ENCODE results near the gene ANKRD60. TPM values are rescaled to one million over a fixed set of nuclear protein-coding genes. Genes with fewer than 3 reads are reported as not detected.

The ANKRD60 gene
- total RNA-seq, 1 donor, result not detected

DNA sequence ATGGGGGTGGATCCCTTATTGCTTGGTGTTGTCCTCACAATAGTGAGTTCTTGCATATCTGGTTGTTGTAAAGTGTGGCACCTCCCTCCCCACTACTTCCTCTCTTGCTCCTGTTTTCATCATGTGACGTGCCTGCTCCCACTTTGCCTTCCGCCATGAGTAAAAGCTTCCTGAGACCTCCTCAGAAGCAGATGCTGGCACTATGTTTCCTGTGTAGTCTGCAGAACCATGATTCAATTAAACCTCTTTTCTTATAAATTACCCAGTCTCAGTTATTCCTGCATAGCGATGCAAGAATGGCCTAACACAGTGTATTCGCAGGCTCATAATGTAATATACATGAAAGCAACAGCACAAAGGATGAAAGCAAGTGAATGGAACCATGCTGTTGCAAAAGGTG, 28.4 kb upstream of the ANKRD60 start:
- no peak for DNase-seq (ENCODE audit: low read depth)
- H3K4me3 ChIP-seq (ENCODE audit: low read depth, low read length), result no peak overlapping the region
- TF ChIP-seq, protein P1, sequence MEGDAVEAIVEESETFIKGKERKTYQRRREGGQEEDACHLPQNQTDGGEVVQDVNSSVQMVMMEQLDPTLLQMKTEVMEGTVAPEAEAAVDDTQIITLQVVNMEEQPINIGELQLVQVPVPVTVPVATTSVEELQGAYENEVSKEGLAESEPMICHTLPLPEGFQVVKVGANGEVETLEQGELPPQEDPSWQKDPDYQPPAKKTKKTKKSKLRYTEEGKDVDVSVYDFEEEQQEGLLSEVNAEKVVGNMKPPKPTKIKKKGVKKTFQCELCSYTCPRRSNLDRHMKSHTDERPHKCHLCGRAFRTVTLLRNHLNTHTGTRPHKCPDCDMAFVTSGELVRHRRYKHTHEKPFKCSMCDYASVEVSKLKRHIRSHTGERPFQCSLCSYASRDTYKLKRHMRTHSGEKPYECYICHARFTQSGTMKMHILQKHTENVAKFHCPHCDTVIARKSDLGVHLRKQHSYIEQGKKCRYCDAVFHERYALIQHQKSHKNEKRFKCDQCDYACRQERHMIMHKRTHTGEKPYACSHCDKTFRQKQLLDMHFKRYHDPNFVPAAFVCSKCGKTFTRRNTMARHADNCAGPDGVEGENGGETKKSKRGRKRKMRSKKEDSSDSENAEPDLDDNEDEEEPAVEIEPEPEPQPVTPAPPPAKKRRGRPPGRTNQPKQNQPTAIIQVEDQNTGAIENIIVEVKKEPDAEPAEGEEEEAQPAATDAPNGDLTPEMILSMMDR (IDR thresholded peaks at IDR 0.05; ENCODE audit: insufficient read depth, low read length), result no peak

DNA sequence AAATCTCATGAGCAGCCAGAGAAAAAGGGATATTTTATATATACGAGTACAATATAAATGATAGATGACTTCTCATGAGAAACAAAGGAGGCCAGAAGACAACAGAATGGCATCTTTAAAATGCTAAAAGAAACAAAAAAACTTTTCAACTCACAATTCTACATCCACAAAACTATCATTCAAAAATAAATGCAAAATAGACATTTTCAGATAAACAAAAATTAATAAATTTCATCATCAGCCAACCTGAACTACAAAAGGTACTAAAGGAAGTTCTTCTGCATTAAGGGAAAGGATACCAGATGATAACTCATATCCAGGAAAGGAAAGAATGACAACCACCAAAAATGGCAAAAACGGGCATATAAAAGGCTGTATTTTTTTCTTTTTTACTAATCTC, 27.9 kb upstream of the ANKRD60 start:
- no peak for DNase-seq (ENCODE audit: low read depth)
- H3K4me3 ChIP-seq (ENCODE audit: low read depth, low read length), result no peak overlapping the region
- TF ChIP-seq, protein P1 (IDR thresholded peaks at IDR 0.05; ENCODE audit: insufficient read depth, low read length), result no peak

DNA sequence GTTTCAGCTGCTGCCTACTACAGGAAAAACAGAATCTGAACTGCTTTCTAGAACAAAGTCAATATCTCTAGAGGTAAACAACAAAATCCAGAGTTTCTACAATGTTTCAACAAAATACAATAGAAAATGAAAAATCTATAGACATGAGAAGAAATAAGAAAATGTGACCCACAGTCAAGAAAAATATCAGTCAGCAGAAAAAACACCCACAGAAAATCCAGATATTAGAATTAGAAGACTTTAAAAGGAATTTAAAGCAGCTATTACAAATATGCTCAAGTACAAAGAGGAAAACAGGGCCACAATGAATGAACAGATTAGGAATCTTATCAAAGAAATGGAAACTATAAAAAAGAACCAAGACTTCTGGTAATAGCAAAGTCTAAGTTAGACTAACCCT, 26.4 kb upstream of the ANKRD60 start:
- TF ChIP-seq, protein P1 (IDR thresholded peaks at IDR 0.05; ENCODE audit: insufficient read depth, low read length), result no peak
- no peak overlapping the region for H3K4me3 ChIP-seq (ENCODE audit: low read depth, low read length)
- no peak for DNase-seq (ENCODE audit: low read depth)

- TF ChIP-seq, protein P1 (IDR thresholded peaks at IDR 0.05; ENCODE audit: insufficient read depth, low read length), result no peak
- peak; percentile 81 for DNase-seq (ENCODE audit: low read depth)
- H3K4me3 ChIP-seq (ENCODE audit: low read depth, low read length), result no peak overlapping the region
These were observed 23.6 kb upstream of the ANKRD60 start for GRCh38 chr20:58251979-58252591.

- no peak overlapping the region for H3K4me3 ChIP-seq (ENCODE audit: low read depth, low read length)
- DNase-seq (ENCODE audit: low read depth), result no peak
- TF ChIP-seq, protein P1 (IDR thresholded peaks at IDR 0.05; ENCODE audit: insufficient read depth, low read length), result no peak
These were observed 23.0 kb upstream of the ANKRD60 start for GRCh38 chr20:58251348-58251978.

GRCh38 chr20:58246346-58246745, 17.9 kb upstream of the ANKRD60 start:
- TF ChIP-seq, protein P1 (IDR thresholded peaks at IDR 0.05; ENCODE audit: insufficient read depth, low read length), result peak; percentile 28
- no peak overlapping the region for H3K4me3 ChIP-seq (ENCODE audit: low read depth, low read length)
- peak; percentile 31 for DNase-seq (ENCODE audit: low read depth)
